SK-N-SH treated with all-trans-retinoic acid at 6 μM for 48 hours (cell line): ENCODE measurements around the gene CDK18.

ENCODE experiments used
- BACH2 ChIP-seq: fragments of 250-450 bp; sonication (Bioruptor Pico); IDR thresholded peaks from 2 replicates; pipeline ENCODE4 v1.9.0; 2021; ENCODE audit warnings: mild to moderate bottlenecking, borderline replicate concordance
- CREB5 ChIP-seq: fragments of 250-450 bp; sonication (Bioruptor Pico); IDR thresholded peaks from 2 replicates; pipeline ENCODE4 v1.5.1; 2020; ENCODE audit warnings: low read depth, mild to moderate bottlenecking, moderate library complexity

GRCh38 chr1:205547936-205548827 lies 43.7 kb downstream of the CDK18 start:
- TF ChIP-seq CREB5 (CRISPR knock-in tag), result no peak
- TF ChIP-seq BACH2, result no peak
